UCSD-AML1 (cell line): ENCODE results near the gene DNPEP.
"Not testable (repeated sequence)": the region's sequence is repeated elsewhere in the genome, so short reads cannot be mapped to it uniquely, and the experiment has no call there.

Experiments
- DNase-seq: peaks from one replicate; lab custom pipeline; 2025; ENCODE audit not compliant: unreplicated experiment; lab: John Stamatoyannopoulos, UW

DNPEP gene

GRCh38 chr2:219419331-219420197, 31.9 kb upstream of the DNPEP start:
- no peak for DNase-seq

GRCh38 chr2:219419012-219419324, 31.3 kb upstream of the DNPEP start:
- no peak for DNase-seq

- no peak for DNase-seq
Observed at GRCh38 chr2:219418155-219419011, 30.7 kb upstream of the DNPEP start, which contains the start of gene DES. Gene DES (plus strand): TSS chr2:219418377. CDS start chr2:219418463, 86 bp downstream.

DNA sequence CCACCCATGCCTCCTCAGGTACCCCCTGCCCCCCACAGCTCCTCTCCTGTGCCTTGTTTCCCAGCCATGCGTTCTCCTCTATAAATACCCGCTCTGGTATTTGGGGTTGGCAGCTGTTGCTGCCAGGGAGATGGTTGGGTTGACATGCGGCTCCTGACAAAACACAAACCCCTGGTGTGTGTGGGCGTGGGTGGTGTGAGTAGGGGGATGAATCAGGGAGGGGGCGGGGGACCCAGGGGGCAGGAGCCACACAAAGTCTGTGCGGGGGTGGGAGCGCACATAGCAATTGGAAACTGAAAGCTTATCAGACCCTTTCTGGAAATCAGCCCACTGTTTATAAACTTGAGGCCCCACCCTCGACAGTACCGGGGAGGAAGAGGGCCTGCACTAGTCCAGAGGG, 29.7 kb upstream of the DNPEP start:
- DNase-seq, result no peak

DNA sequence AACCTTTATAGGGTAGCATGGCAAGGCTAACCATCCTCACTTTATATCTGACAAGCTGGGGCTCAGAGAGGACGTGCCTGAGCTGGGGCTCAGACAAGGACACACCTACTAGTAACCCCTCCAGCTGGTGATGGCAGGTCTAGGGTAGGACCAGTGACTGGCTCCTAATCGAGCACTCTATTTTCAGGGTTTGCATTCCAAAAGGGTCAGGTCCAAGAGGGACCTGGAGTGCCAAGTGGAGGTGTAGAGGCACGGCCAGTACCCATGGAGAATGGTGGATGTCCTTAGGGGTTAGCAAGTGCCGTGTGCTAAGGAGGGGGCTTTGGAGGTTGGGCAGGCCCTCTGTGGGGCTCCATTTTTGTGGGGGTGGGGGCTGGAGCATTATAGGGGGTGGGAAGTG, 29.2 kb upstream of the DNPEP start:
- DNase-seq, result no peak

DNA sequence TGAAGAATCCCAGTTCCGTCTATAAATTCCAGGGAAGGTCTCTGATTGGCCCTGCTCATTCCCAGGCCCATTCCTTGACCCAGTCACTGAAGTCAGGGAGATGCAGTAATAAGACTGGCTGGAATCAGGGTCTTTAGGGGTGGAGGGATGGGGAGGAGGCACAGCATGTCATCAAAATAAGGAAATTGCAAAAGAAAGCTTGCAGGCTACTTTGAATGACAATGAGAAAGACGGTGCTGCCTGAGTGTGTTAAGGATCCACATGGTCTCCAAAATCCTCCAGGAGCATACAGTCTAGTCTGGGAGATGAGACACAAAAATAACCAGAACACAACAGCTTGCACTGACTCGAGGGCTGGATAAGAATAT, 28.5 kb upstream of the DNPEP start:
- DNase-seq, result no peak

GRCh38 chr2:219415580-219416234, 28.0 kb upstream of the DNPEP start:
- DNase-seq, result no peak

DNA sequence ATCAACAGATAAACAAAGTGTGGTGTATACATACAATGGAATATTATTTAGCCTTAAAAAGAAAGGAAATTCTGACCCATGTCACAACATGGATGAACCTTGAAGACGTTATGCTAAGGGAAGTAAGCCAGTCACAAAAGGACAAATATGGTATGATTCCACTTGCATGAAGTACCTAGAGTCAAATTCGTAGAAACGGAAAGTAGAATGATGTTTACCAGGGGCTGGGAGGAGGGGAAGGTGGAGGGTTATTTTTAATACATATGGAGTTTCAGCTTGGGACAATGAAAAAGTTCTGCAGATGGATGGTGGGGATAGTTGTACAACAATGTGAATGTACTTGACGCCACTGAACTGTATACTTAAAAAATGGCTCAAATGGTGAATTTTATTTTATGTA, 27.1 kb upstream of the DNPEP start:
- DNase-seq, result no peak

GRCh38 chr2:219410390-219410789, 22.7 kb upstream of the DNPEP start:
- DNase-seq, result no peak

DNA sequence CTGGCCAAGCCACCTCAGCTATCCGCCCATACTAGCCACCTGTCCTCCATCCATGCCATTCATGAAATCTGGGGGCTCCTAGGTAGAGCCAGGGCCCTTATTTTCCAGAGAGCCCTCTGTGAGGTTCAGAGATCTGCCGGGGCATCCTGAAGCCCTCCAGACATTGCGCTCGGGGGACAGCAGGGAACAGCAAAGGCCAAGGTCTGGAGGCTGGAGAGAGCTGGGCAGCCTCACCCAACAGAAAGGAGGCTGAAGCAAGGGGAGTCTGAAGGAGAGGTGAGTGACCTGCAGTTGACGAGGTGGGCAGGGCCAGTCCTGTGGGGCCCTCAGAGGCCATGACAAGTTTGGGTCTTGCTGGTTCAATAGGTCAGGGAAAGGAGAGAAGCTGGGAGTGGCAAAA, 21.9 kb upstream of the DNPEP start:
- DNase-seq, result no peak

- no peak for DNase-seq
Observed at GRCh38 chr2:219408631-219409030, 20.9 kb upstream of the DNPEP start.

- no peak for DNase-seq
Observed at GRCh38 chr2:219408204-219408603, 20.5 kb upstream of the DNPEP start.

- DNase-seq, result not testable (repeated sequence)
Observed at GRCh38 chr2:219407343-219407742, 19.6 kb upstream of the DNPEP start.

DNA sequence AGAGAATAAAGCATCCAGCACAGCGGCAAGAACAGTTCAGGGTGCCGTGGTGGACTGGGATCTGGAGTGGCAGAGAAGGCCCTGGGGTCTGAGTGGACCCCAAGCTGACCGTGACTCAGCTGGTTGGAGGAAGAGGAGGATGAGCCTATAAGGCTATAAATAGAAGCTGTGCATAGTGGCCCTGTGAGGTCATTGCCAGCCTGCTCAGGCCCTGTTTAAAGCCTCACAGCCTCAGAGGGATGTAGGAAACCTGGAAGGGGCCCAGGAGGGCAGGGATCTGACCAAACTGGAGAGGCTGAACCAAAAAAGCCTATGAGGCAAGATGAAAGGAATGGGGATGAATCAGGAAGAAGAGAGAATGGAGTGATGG, 19.1 kb upstream of the DNPEP start:
- no peak for DNase-seq

GRCh38 chr2:219405958-219406860, 18.5 kb upstream of the DNPEP start:
- DNase-seq, result no peak

- DNase-seq, result no peak
Observed at GRCh38 chr2:219405451-219405850, 17.7 kb upstream of the DNPEP start.

GRCh38 chr2:219404954-219405353, 17.2 kb upstream of the DNPEP start:
- no peak for DNase-seq

GRCh38 chr2:219404291-219404910, 16.7 kb upstream of the DNPEP start:
- DNase-seq, result no peak

DNA sequence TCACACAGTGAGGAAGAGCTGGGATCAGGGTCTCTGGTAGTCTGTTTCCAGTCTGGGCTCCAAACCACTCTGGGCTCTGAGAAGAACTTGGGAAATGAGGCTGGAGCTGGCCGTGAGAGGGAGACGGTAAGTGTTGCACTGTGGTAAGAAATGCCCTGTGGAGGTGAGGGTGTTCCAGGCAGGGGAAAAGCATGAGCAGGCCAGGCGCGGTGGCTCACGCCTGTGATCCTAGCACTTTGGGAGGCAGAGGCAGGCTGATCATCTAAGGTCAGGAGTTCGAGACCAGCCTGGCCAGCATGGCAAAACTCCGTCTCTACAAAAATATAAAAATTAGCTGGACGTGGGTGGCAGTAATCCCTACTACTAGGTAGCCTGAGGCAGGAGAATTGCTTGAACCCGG, 16.1 kb upstream of the DNPEP start:
- no peak for DNase-seq
